Mucosa of stomach (tissue), 1 donor: ENCODE results near the gene FNDC3B.

Experiments used
- H3K27me3 ChIP-seq: one replicate; pipeline ENCODE4 v1.7.0; 2013; ENCODE audit warnings: mild to moderate bottlenecking, low read length; ENCODE audit not compliant: control insufficient read depth, insufficient read depth
- H3K36me3 ChIP-seq: one replicate; pipeline ENCODE4 v1.7.0; 2013; ENCODE audit warnings: low read length; ENCODE audit not compliant: control insufficient read depth, insufficient read depth
- H3K4me1 ChIP-seq: one replicate; pipeline ENCODE4 v1.7.0; 2013; ENCODE audit warnings: mild to moderate bottlenecking, low read length; ENCODE audit not compliant: control insufficient read depth, insufficient read depth
- H3K4me3 ChIP-seq: one replicate; pipeline ENCODE4 v1.7.0; 2013; ENCODE audit warnings: low read length
- H3K9ac ChIP-seq: one replicate; pipeline ENCODE4 v1.7.0; 2013; ENCODE audit warnings: mild to moderate bottlenecking, low read length, moderate library complexity
- H3K9me3 ChIP-seq: one replicate; pipeline ENCODE4 v1.7.0; 2013; ENCODE audit warnings: mild to moderate bottlenecking, low read length, moderate library complexity; ENCODE audit not compliant: control insufficient read depth
- donor health status: Pancreatic carcinoma.

FNDC3B gene

GRCh38 chr3:172070802-172071201, 31.4 kb downstream of the FNDC3B start:
- H3K4me3 ChIP-seq: no peak overlapping the region
- no peaks in the 10 kb centered on the region for H3K9me3 ChIP-seq
- no peak overlapping the region for H3K9ac ChIP-seq
- peaks cover 45% of the 10 kb centered on the region for H3K4me1 ChIP-seq
- H3K27me3 ChIP-seq: no peaks in the 10 kb centered on the region
- no peaks in the 10 kb centered on the region for H3K36me3 ChIP-seq

- H3K4me1 ChIP-seq: peaks cover 36% of the 10 kb centered on the region
- H3K9ac ChIP-seq: no peak overlapping the region
- H3K9me3 ChIP-seq: no peaks in the 10 kb centered on the region
- no peaks in the 10 kb centered on the region for H3K27me3 ChIP-seq
- no peak overlapping the region for H3K4me3 ChIP-seq
- no peaks in the 10 kb centered on the region for H3K36me3 ChIP-seq
Measured at GRCh38 chr3:172071780-172072330, 32.5 kb downstream of the FNDC3B start.

- no peaks in the 10 kb centered on the region for H3K36me3 ChIP-seq
- no peak overlapping the region for H3K4me3 ChIP-seq
- H3K27me3 ChIP-seq: no peaks in the 10 kb centered on the region
- no peak overlapping the region for H3K9ac ChIP-seq
- no peaks in the 10 kb centered on the region for H3K9me3 ChIP-seq
- H3K4me1 ChIP-seq: peaks cover 35% of the 10 kb centered on the region
Measured at GRCh38 chr3:172072543-172072942, 33.2 kb downstream of the FNDC3B start.

GRCh38 chr3:172073262-172073915, 34.0 kb downstream of the FNDC3B start:
- peaks cover 38% of the 10 kb centered on the region for H3K4me1 ChIP-seq
- H3K9ac ChIP-seq: no peak overlapping the region
- no peak overlapping the region for H3K4me3 ChIP-seq
- no peaks in the 10 kb centered on the region for H3K27me3 ChIP-seq
- no peaks in the 10 kb centered on the region for H3K36me3 ChIP-seq
- no peaks in the 10 kb centered on the region for H3K9me3 ChIP-seq

GRCh38 chr3:172074032-172074431, 34.7 kb downstream of the FNDC3B start:
- H3K9me3 ChIP-seq: no peaks in the 10 kb centered on the region
- H3K4me1 ChIP-seq: peaks cover 44% of the 10 kb centered on the region
- no peak overlapping the region for H3K4me3 ChIP-seq
- no peaks in the 10 kb centered on the region for H3K36me3 ChIP-seq
- H3K27me3 ChIP-seq: no peaks in the 10 kb centered on the region
- H3K9ac ChIP-seq: no peak overlapping the region

GRCh38 chr3:172074586-172074985, 35.2 kb downstream of the FNDC3B start:
- Histone ChIP-seq H3K9me3 (no peaks in the 10 kb centered on the region), H3K27me3 (no peaks in the 10 kb centered on the region), H3K4me1 (peaks cover 49% of the 10 kb centered on the region), H3K9ac (no peak overlapping the region), H3K36me3 (no peaks in the 10 kb centered on the region), H3K4me3 (no peak overlapping the region)

GRCh38 chr3:172076212-172076611, 36.8 kb downstream of the FNDC3B start:
- H3K27me3 ChIP-seq: no peaks in the 10 kb centered on the region
- peaks cover 52% of the 10 kb centered on the region for H3K4me1 ChIP-seq
- no peak overlapping the region for H3K9ac ChIP-seq
- H3K4me3 ChIP-seq: no peak overlapping the region
- no peaks in the 10 kb centered on the region for H3K9me3 ChIP-seq
- no peaks in the 10 kb centered on the region for H3K36me3 ChIP-seq

- Histone ChIP-seq H3K4me3 (no peak overlapping the region), H3K27me3 (no peaks in the 10 kb centered on the region), H3K36me3 (no peaks in the 10 kb centered on the region), H3K9me3 (no peaks in the 10 kb centered on the region), H3K9ac (no peak overlapping the region), H3K4me1 (peaks cover 45% of the 10 kb centered on the region)
Measured at GRCh38 chr3:172077197-172077757, 37.9 kb downstream of the FNDC3B start.

- Histone ChIP-seq H3K9ac (no peak overlapping the region), H3K27me3 (no peaks in the 10 kb centered on the region), H3K4me1 (peaks cover 45% of the 10 kb centered on the region), H3K36me3 (no peaks in the 10 kb centered on the region), H3K9me3 (no peaks in the 10 kb centered on the region), H3K4me3 (no peak overlapping the region)
Measured at GRCh38 chr3:172078244-172078643, 38.9 kb downstream of the FNDC3B start.

- Histone ChIP-seq H3K4me1 (peaks cover 41% of the 10 kb centered on the region), H3K9ac (no peak overlapping the region), H3K36me3 (no peaks in the 10 kb centered on the region), H3K9me3 (no peaks in the 10 kb centered on the region), H3K4me3 (no peak overlapping the region), H3K27me3 (no peaks in the 10 kb centered on the region)
Measured at GRCh38 chr3:172078721-172079120, 39.3 kb downstream of the FNDC3B start.

GRCh38 chr3:172079326-172079976, 40.1 kb downstream of the FNDC3B start:
- Histone ChIP-seq H3K27me3 (no peaks in the 10 kb centered on the region), H3K4me3 (no peak overlapping the region), H3K9ac (no peak overlapping the region), H3K4me1 (peaks cover 34% of the 10 kb centered on the region), H3K9me3 (no peaks in the 10 kb centered on the region), H3K36me3 (no peaks in the 10 kb centered on the region)

- no peaks in the 10 kb centered on the region for H3K27me3 ChIP-seq
- no peak overlapping the region for H3K4me3 ChIP-seq
- H3K36me3 ChIP-seq: no peaks in the 10 kb centered on the region
- no peak overlapping the region for H3K9ac ChIP-seq
- H3K9me3 ChIP-seq: no peaks in the 10 kb centered on the region
- H3K4me1 ChIP-seq: peaks cover 31% of the 10 kb centered on the region
Measured at GRCh38 chr3:172080503-172080902, 41.1 kb downstream of the FNDC3B start.
